Stimulated activated CD8-positive, alpha-beta memory T cell treated with anti-CD3 and anti-CD28 coated beads, Interleukin-12 subunit alpha, Interleukin-12 subunit beta, amount 100 ng/mL, for 4 hours (primary cell): ENCODE data around the gene TWNK.

Experiments
- DNase-seq: peaks from one replicate; pipeline ENCODE4 v3.0.0-alpha.2; 2020; ENCODE audit warnings: low read depth

Gene TWNK

GRCh38 chr10:100986952-100987684 is at the start of gene TWNK, which contains the start of gene MRPL43:
Gene TWNK (plus strand): TSS chr10:100987543. CDS start chr10:100988211, 668 bp downstream.
Gene MRPL43 (minus strand): TSS chr10:100987497. CDS start chr10:100987443, 54 bp downstream.
- peak; percentile 72 for DNase-seq

GRCh38 chr10:100939763-100940344 is 47.5 kb upstream of the TWNK start:
- DNase-seq = no peak

- DNase-seq = no peak
Observed at GRCh38 chr10:100942229-100942628, 45.1 kb upstream of the TWNK start.

GRCh38 chr10:100943508-100943907 is 43.8 kb upstream of the TWNK start:
- DNase-seq = no peak

- DNase-seq = no peak
Observed at GRCh38 chr10:100945754-100946153, 41.6 kb upstream of the TWNK start.

- no peak for DNase-seq
Observed at GRCh38 chr10:100948916-100949315, 38.4 kb upstream of the TWNK start.

GRCh38 chr10:100960251-100960650 is 27.1 kb upstream of the TWNK start:
- no peak for DNase-seq

GRCh38 chr10:100962351-100963080 is 24.8 kb upstream of the TWNK start:
- DNase-seq = no peak

- DNase-seq = no peak
Observed at GRCh38 chr10:100963826-100964225, 23.5 kb upstream of the TWNK start.

- no peak for DNase-seq
Observed at GRCh38 chr10:100965820-100966219, 21.5 kb upstream of the TWNK start.

- no peak for DNase-seq
Observed at GRCh38 chr10:100966887-100967286, 20.5 kb upstream of the TWNK start.

- DNase-seq = no peak
Observed at GRCh38 chr10:100967332-100967731, 20.0 kb upstream of the TWNK start.

- DNase-seq = no peak
Observed at GRCh38 chr10:100968062-100968736, 19.1 kb upstream of the TWNK start.

GRCh38 chr10:100968863-100969186 is 18.5 kb upstream of the TWNK start:
- no peak for DNase-seq

- DNase-seq = no peak
Observed at GRCh38 chr10:100969187-100970075, 17.9 kb upstream of the TWNK start, which contains the start of gene SEMA4G. Gene SEMA4G (plus strand): TSS chr10:100969504. CDS start chr10:100972913, 3,409 bp downstream.

- DNase-seq = peak; percentile 17
Observed at GRCh38 chr10:100970076-100970913, 17.0 kb upstream of the TWNK start.

GRCh38 chr10:100970914-100971811 is 16.2 kb upstream of the TWNK start:
- DNase-seq = no peak

GRCh38 chr10:100972115-100972903 is 15.0 kb upstream of the TWNK start:
- no peak for DNase-seq
